ENCODE data around the gene VPS13A. TPM values are rescaled to one million over a fixed set of nuclear protein-coding genes. Genes with fewer than 3 reads are reported as not detected.

VPS13A gene
- total and polyA plus RNA-seq, 9 of the 15 experiments (the other 6 are each of a cell fraction or from before 2014, with no cell fraction given), result 5.6 to 29.9 (median 14.7) TPM

- no peak for FAIRE-seq
- no peaks in the 10 kb centered on the region for H3K4me1 ChIP-seq (replicated peaks in 1 of 2; ENCODE audit: control insufficient read depth in 2 of 2, insufficient read depth in 2 of 2, low read length in 2 of 2)
Measured at GRCh38 chr9:77290373-77290772, 113.0 kb downstream of the VPS13A start.

More at GRCh38 chr9:77290373-77290772, 113.0 kb downstream of the VPS13A start:
- no TSS peak for BruUV-seq (replicated peaks)
- ATAC-seq (no peak), DNase-seq (ENCODE audit: extremely low read depth in 1 of 4, low spot score in 3 of 4) (no peak)
- H3K4me3 ChIP-seq, result no peak overlapping the region
- H3K9me3 ChIP-seq (replicated peaks; ENCODE audit: control insufficient read depth, insufficient read depth, low read depth, low read length), result no peaks in the 10 kb centered on the region
- H3K27ac ChIP-seq (ENCODE audit: extremely low read depth, low read depth, low read length), result no peak overlapping the region
- H3K79me2 ChIP-seq (ENCODE audit: control insufficient read depth, insufficient read depth, low read length), result no peaks in the 10 kb centered on the region; the same call in 2 of the 3 replicates
- intact Hi-C loops (cut with micrococcal nuclease), result no loop called here
- H2AFZ ChIP-seq (ENCODE audit: low read depth, low read length), result no peak overlapping the region
- no peaks in the 10 kb centered on the region for H3K27me3 ChIP-seq (ENCODE audit: control insufficient read depth in 2 of 2, insufficient read depth in 2 of 2, low read length in 2 of 2)
- H3K9me1 ChIP-seq (ENCODE audit: control insufficient read depth, insufficient read depth, low read length), result no peaks in the 10 kb centered on the region
- no peak overlapping the region for H3K9ac ChIP-seq (ENCODE audit: insufficient read depth in 1 of 2, low read depth in 2 of 2, low read length in 2 of 2)
- no peaks in the 10 kb centered on the region for H4K20me1 ChIP-seq (replicated peaks; ENCODE audit: control insufficient read depth, insufficient read depth, low read length)
- in situ Hi-C loops (cut with MboI), result no loop called here
- no peak overlapping the region for H3K4me2 ChIP-seq (ENCODE audit: insufficient read depth, low read length)
- CTCF ChIA-PET (ENCODE audit: low intra/inter-chr PET ratio), result no interaction called here
- POLR2A ChIA-PET, result interaction anchor here (0.5 to 0.6 kb wide), 2 partner anchors 19 to 99 kb away, joined by 3 read pairs; no protein-coding TSS in a partner anchor
- H3K36me3 ChIP-seq (ENCODE audit: control insufficient read depth, insufficient read depth, low read length), result no peaks in the 10 kb centered on the region
- no peak for TF ChIP-seq PHB (CRISPR knock-in tag; IDR thresholded peaks at IDR 0.05)
- TF ChIP-seq, protein P1, sequence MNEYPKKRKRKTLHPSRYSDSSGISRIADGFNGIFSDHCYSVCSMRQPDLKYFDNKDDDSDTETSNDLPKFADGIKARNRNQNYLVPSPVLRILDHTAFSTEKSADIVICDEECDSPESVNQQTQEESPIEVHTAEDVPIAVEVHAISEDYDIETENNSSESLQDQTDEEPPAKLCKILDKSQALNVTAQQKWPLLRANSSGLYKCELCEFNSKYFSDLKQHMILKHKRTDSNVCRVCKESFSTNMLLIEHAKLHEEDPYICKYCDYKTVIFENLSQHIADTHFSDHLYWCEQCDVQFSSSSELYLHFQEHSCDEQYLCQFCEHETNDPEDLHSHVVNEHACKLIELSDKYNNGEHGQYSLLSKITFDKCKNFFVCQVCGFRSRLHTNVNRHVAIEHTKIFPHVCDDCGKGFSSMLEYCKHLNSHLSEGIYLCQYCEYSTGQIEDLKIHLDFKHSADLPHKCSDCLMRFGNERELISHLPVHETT (CRISPR knock-in tag; conservative IDR thresholded peaks at IDR 0.05 in 1 of 2, IDR thresholded peaks at IDR 0.05 in 1 of 2), result no peak
- TF ChIP-seq, protein P2, sequence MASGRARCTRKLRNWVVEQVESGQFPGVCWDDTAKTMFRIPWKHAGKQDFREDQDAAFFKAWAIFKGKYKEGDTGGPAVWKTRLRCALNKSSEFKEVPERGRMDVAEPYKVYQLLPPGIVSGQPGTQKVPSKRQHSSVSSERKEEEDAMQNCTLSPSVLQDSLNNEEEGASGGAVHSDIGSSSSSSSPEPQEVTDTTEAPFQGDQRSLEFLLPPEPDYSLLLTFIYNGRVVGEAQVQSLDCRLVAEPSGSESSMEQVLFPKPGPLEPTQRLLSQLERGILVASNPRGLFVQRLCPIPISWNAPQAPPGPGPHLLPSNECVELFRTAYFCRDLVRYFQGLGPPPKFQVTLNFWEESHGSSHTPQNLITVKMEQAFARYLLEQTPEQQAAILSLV (tag; IDR thresholded peaks at IDR 0.05), result no peak
- no peak for TF ChIP-seq ZNF311 (CRISPR knock-in tag; IDR thresholded peaks at IDR 0.05)
- no peak for TF ChIP-seq U2AF2 (optimal IDR thresholded peaks at IDR 0.05; ENCODE audit: low read depth, low read length)
- TF ChIP-seq ZNF583 (CRISPR knock-in tag; IDR thresholded peaks at IDR 0.05), result no peak
- no peak for TF ChIP-seq TARDBP (IDR thresholded peaks at IDR 0.05)
- TF ChIP-seq ZNF436 (CRISPR knock-in tag; IDR thresholded peaks at IDR 0.05), result no peak
- no peak for TF ChIP-seq HIVEP1 (CRISPR knock-in tag; IDR thresholded peaks at IDR 0.05)
- no peak for TF ChIP-seq SRSF3 (IDR thresholded peaks at IDR 0.05; ENCODE audit: insufficient read depth, low read length)
- TF ChIP-seq, protein P3, sequence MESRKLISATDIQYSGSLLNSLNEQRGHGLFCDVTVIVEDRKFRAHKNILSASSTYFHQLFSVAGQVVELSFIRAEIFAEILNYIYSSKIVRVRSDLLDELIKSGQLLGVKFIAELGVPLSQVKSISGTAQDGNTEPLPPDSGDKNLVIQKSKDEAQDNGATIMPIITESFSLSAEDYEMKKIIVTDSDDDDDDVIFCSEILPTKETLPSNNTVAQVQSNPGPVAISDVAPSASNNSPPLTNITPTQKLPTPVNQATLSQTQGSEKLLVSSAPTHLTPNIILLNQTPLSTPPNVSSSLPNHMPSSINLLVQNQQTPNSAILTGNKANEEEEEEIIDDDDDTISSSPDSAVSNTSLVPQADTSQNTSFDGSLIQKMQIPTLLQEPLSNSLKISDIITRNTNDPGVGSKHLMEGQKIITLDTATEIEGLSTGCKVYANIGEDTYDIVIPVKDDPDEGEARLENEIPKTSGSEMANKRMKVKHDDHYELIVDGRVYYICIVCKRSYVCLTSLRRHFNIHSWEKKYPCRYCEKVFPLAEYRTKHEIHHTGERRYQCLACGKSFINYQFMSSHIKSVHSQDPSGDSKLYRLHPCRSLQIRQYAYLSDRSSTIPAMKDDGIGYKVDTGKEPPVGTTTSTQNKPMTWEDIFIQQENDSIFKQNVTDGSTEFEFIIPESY (CRISPR knock-in tag; IDR thresholded peaks at IDR 0.05), result no peak
- TF ChIP-seq ZNF174 (CRISPR knock-in tag; IDR thresholded peaks at IDR 0.05), result no peak
- no peak for TF ChIP-seq MTA2 (IDR thresholded peaks at IDR 0.05; ENCODE audit: low read depth)
- TF ChIP-seq, protein P4, sequence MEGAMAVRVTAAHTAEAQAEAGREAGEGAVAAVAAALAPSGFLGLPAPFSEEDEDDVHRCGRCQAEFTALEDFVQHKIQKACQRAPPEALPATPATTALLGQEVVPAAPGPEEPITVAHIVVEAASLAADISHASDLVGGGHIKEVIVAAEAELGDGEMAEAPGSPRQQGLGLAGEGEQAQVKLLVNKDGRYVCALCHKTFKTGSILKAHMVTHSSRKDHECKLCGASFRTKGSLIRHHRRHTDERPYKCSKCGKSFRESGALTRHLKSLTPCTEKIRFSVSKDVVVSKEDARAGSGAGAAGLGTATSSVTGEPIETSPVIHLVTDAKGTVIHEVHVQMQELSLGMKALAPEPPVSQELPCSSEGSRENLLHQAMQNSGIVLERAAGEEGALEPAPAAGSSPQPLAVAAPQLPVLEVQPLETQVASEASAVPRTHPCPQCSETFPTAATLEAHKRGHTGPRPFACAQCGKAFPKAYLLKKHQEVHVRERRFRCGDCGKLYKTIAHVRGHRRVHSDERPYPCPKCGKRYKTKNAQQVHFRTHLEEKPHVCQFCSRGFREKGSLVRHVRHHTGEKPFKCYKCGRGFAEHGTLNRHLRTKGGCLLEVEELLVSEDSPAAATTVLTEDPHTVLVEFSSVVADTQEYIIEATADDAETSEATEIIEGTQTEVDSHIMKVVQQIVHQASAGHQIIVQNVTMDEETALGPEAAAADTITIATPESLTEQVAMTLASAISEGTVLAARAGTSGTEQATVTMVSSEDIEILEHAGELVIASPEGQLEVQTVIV (CRISPR knock-in tag; IDR thresholded peaks at IDR 0.05; ENCODE audit: borderline replicate concordance), result no peak

All from K562 (cell line).